ENCODE results near the gene GABRG3.
"Not testable (repeated sequence)": the region's sequence is repeated elsewhere in the genome, so short reads cannot be mapped to it uniquely, and the experiment has no call there.

GABRG3 gene

GRCh38 chr15:27358751-27359434 lies 387.9 kb downstream of the GABRG3 start:
- no peak for DNase-seq

- no peak for DNase-seq
Measured at GRCh38 chr15:27359586-27359985, 388.6 kb downstream of the GABRG3 start.

GRCh38 chr15:27360316-27360715 lies 389.3 kb downstream of the GABRG3 start:
- no peak for DNase-seq

GRCh38 chr15:27361438-27361837 lies 390.5 kb downstream of the GABRG3 start:
- DNase-seq = no peak

- DNase-seq = no peak
Measured at GRCh38 chr15:27365456-27365855, 394.5 kb downstream of the GABRG3 start.

- not testable (repeated sequence) for DNase-seq
Measured at GRCh38 chr15:27377391-27377790, 406.4 kb downstream of the GABRG3 start.

- DNase-seq = no peak
Measured at GRCh38 chr15:27382361-27383025, 411.5 kb downstream of the GABRG3 start.

GRCh38 chr15:27383726-27384125 lies 412.7 kb downstream of the GABRG3 start:
- no peak for DNase-seq

GRCh38 chr15:27392163-27392562 lies 421.2 kb downstream of the GABRG3 start:
- no peak for DNase-seq

- DNase-seq = no peak
Measured at GRCh38 chr15:27396521-27396920, 425.5 kb downstream of the GABRG3 start.

GRCh38 chr15:27396996-27397395 lies 426.0 kb downstream of the GABRG3 start:
- no peak for DNase-seq

- DNase-seq = no peak
Measured at GRCh38 chr15:27398631-27399161, 427.7 kb downstream of the GABRG3 start.

- no peak for DNase-seq
Measured at GRCh38 chr15:27399241-27399640, 428.3 kb downstream of the GABRG3 start.

GRCh38 chr15:27401471-27401870 lies 430.5 kb downstream of the GABRG3 start:
- DNase-seq = no peak

- DNase-seq = no peak
Measured at GRCh38 chr15:27408428-27408827, 437.4 kb downstream of the GABRG3 start.

- no peak for DNase-seq
Measured at GRCh38 chr15:27410996-27411605, 440.1 kb downstream of the GABRG3 start.

GRCh38 chr15:27412415-27412814 lies 441.4 kb downstream of the GABRG3 start:
- DNase-seq = no peak

GRCh38 chr15:27414168-27414870 lies 443.3 kb downstream of the GABRG3 start:
- no peak for DNase-seq

GRCh38 chr15:27418726-27419125 lies 447.7 kb downstream of the GABRG3 start:
- no peak for DNase-seq

- no peak for DNase-seq
Measured at GRCh38 chr15:27422997-27423396, 452.0 kb downstream of the GABRG3 start.

- no peak for DNase-seq
Measured at GRCh38 chr15:27426805-27427204, 455.8 kb downstream of the GABRG3 start.

- DNase-seq = no peak
Measured at GRCh38 chr15:27427276-27427675, 456.3 kb downstream of the GABRG3 start.

- DNase-seq = no peak
Measured at GRCh38 chr15:27428151-27428550, 457.2 kb downstream of the GABRG3 start.
